Measurements from ENCODE around the gene SCLY.

GRCh38 chr2:238092486-238093035 lies 31.8 kb downstream of the SCLY start:
- no peak for TF ChIP-seq ELF4 (CRISPR knock-in tag; IDR thresholded peaks at IDR 0.05; ENCODE audit: low read depth)
- TF ChIP-seq, protein P1, sequence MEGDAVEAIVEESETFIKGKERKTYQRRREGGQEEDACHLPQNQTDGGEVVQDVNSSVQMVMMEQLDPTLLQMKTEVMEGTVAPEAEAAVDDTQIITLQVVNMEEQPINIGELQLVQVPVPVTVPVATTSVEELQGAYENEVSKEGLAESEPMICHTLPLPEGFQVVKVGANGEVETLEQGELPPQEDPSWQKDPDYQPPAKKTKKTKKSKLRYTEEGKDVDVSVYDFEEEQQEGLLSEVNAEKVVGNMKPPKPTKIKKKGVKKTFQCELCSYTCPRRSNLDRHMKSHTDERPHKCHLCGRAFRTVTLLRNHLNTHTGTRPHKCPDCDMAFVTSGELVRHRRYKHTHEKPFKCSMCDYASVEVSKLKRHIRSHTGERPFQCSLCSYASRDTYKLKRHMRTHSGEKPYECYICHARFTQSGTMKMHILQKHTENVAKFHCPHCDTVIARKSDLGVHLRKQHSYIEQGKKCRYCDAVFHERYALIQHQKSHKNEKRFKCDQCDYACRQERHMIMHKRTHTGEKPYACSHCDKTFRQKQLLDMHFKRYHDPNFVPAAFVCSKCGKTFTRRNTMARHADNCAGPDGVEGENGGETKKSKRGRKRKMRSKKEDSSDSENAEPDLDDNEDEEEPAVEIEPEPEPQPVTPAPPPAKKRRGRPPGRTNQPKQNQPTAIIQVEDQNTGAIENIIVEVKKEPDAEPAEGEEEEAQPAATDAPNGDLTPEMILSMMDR (IDR thresholded peaks at IDR 0.05) = no peak
